ENCODE data around the gene KNDC1.

Gene KNDC1

DNA sequence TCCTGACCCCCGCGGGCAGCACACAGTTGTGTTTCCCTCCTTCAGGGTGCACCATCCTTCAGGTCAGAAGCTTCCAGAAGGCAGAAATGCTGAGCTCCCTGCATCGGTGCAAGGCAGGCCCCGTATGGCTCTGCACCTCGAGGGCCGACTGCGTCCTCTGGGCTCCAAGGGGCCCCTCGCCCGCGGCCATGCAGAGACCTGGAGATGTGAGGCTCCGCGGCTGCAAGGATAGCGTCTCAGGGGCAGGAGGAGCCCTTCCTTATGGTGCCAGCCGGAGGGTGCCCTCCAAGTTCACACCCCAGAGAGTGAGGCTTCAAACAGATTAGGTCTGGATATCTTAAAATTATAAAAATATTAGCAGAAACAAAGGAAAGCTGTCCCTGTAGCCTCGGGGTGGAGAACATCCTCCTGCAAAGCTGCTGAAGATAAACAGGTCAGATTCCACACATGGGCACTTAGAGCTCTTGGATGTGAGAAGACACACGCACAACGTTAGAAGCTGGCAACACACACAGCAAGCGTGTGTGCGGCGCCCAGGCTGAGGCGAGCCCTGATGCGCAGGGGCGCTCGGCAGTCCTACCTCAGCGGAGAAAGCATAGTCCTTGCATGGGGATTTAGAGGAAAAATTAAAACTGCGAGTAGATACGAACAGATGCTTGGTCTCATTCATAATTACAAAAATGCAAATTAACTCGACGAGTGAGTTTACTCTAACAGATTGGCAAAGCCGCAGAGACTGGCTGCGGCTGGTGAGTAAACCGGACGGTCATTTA, 20.4 kb downstream of the KNDC1 start:
- TF ChIP-seq TAF1 (IDR thresholded peaks at IDR 0.05; ENCODE audit: borderline replicate concordance, insufficient read depth, low read length) (no peak), POLR2AphosphoS5 (IDR thresholded peaks at IDR 0.05; ENCODE audit: low read depth, low read length) (no peak), FOXP2 (optimal IDR thresholded peaks at IDR 0.05; ENCODE audit: borderline replicate concordance, extremely low read depth, extremely low read length, insufficient read depth) (no peak), SIN3A (IDR thresholded peaks at IDR 0.05; ENCODE audit: borderline replicate concordance, insufficient read depth, low read length) (no peak)
- TF ChIP-seq, protein P1, sequence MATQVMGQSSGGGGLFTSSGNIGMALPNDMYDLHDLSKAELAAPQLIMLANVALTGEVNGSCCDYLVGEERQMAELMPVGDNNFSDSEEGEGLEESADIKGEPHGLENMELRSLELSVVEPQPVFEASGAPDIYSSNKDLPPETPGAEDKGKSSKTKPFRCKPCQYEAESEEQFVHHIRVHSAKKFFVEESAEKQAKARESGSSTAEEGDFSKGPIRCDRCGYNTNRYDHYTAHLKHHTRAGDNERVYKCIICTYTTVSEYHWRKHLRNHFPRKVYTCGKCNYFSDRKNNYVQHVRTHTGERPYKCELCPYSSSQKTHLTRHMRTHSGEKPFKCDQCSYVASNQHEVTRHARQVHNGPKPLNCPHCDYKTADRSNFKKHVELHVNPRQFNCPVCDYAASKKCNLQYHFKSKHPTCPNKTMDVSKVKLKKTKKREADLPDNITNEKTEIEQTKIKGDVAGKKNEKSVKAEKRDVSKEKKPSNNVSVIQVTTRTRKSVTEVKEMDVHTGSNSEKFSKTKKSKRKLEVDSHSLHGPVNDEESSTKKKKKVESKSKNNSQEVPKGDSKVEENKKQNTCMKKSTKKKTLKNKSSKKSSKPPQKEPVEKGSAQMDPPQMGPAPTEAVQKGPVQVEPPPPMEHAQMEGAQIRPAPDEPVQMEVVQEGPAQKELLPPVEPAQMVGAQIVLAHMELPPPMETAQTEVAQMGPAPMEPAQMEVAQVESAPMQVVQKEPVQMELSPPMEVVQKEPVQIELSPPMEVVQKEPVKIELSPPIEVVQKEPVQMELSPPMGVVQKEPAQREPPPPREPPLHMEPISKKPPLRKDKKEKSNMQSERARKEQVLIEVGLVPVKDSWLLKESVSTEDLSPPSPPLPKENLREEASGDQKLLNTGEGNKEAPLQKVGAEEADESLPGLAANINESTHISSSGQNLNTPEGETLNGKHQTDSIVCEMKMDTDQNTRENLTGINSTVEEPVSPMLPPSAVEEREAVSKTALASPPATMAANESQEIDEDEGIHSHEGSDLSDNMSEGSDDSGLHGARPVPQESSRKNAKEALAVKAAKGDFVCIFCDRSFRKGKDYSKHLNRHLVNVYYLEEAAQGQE (IDR thresholded peaks at IDR 0.05; ENCODE audit: insufficient read depth in 1 of 2, low read depth in 2 of 2, low read length in 2 of 2), result no peak

DNA sequence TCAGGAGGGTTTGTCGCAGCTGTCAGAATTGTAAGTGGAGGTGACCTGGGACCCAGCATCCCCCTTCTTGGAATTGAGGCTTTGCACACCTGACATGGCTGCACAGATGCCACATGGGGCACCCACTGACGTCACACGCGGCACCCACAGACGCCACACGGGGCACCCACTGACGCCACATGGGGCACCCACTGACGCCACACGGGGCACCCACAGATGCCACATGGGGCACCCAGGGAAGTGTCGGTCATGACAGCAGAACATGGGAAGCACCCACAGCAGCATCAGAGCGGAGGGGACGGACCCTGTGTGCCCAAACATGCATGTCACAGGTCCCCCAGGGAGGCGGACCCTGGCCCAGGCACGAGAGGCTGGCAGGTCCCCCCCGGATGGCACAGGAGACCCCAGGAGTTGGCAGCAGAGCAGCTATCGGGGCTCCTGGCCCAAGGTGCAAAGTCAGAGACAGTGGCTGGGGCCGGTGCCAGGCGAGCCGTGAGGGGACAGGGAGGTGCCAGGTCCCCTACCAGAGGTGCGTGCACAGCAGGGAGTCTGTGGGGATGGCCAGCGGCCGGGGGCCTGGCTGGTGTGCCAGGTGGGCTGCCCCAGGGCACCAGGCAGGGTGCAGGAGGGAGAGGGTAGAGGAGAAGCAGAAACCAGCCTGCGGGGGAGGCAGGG, 21.1 kb downstream of the KNDC1 start:
- TF ChIP-seq, protein P1 (IDR thresholded peaks at IDR 0.05; ENCODE audit: insufficient read depth in 1 of 2, low read depth in 2 of 2, low read length in 2 of 2), result no peak
- no peak for TF ChIP-seq SIN3A (IDR thresholded peaks at IDR 0.05; ENCODE audit: borderline replicate concordance, insufficient read depth, low read length)
- TF ChIP-seq POLR2AphosphoS5 (IDR thresholded peaks at IDR 0.05; ENCODE audit: low read depth, low read length), result no peak
- no peak for TF ChIP-seq TAF1 (IDR thresholded peaks at IDR 0.05; ENCODE audit: borderline replicate concordance, insufficient read depth, low read length)
- no peak for TF ChIP-seq FOXP2 (optimal IDR thresholded peaks at IDR 0.05; ENCODE audit: borderline replicate concordance, extremely low read depth, extremely low read length, insufficient read depth)

DNA sequence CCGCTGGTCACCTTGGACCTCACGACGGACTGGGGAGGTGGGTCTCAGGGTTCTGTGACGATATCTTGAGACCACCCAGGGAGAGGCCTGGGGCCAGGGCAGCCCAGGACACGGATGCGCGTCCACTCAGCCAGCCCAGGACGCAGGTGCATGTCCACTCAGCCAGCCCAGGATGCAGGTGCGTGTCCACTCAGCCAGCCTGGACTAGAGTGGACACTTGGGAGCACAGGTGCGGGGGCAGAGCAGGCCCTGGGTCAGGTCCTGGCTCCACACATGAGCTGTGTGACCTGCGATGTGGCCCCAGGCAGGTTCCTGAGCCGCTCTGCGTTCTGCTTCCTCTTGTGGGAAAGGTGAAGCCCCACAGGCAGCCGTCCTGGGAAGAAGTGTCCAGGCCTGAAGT, 22.2 kb downstream of the KNDC1 start:
- TF ChIP-seq, protein P1 (IDR thresholded peaks at IDR 0.05; ENCODE audit: insufficient read depth in 1 of 2, low read depth in 2 of 2, low read length in 2 of 2), result no peak
- TF ChIP-seq POLR2AphosphoS5 (IDR thresholded peaks at IDR 0.05; ENCODE audit: low read depth, low read length) (no peak), SIN3A (IDR thresholded peaks at IDR 0.05; ENCODE audit: borderline replicate concordance, insufficient read depth, low read length) (no peak), FOXP2 (optimal IDR thresholded peaks at IDR 0.05; ENCODE audit: borderline replicate concordance, extremely low read depth, extremely low read length, insufficient read depth) (no peak), TAF1 (IDR thresholded peaks at IDR 0.05; ENCODE audit: borderline replicate concordance, insufficient read depth, low read length) (no peak)

DNA sequence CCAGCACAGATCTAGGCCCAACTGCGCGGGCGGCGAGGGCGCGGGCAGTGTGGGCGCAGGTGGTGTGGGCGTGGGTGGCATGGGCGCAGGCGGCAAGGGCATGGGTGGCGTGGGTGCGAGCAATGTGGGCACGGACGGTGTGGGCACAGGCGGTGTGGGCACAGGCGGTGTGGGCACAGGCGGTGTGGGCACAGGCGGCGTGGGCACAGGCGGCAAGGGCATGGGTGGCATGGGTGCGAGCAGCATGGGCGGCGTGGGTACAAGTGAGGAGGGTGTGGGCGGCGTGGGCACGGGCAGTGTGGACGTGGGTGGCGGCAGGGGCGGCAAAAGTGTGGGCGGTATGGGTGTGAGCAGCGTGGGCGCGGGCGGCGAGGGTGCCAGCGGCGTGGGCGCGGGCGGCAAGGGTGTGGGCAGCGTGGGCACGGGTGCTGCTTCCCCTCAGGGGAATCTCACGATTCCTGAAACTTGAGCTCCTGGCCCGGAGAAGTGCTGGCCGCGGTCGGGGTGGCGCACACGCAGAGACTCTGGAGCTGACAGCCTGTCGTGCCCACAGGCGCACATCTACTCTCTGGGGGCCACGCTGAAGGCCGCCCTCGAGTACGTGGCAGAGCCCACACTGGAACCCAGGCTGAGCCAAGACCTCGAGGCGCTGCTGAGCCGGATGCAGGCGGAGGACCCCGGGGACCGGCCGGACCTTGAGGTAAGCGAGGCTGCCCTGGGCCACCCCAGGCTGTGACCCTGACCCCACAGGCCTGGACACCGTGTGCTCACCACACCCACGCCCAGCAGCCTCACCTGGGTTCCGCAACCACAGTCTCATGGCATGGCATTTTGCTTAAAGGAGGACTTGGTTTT, 23.0 kb downstream of the KNDC1 start:
- TF ChIP-seq SIN3A (IDR thresholded peaks at IDR 0.05; ENCODE audit: borderline replicate concordance, insufficient read depth, low read length) (no peak), TAF1 (IDR thresholded peaks at IDR 0.05; ENCODE audit: borderline replicate concordance, insufficient read depth, low read length) (no peak), POLR2AphosphoS5 (IDR thresholded peaks at IDR 0.05; ENCODE audit: low read depth, low read length) (no peak), FOXP2 (optimal IDR thresholded peaks at IDR 0.05; ENCODE audit: borderline replicate concordance, extremely low read depth, extremely low read length, insufficient read depth) (no peak)
- TF ChIP-seq, protein P1 (IDR thresholded peaks at IDR 0.05; ENCODE audit: insufficient read depth in 1 of 2, low read depth in 2 of 2, low read length in 2 of 2), result no peak
